Posterior cingulate gyrus (tissue), 11 donors: ENCODE data around the gene DCAF4L1.

Source experiments
- DNase-seq, 10 donors: peaks; one replicate each; pipeline versions ENCODE4 v3.0.0 to v3.0.0-alpha.2; 2020 to 2021; ENCODE audit warnings: mixed read lengths in 3 of 10
- intact Hi-C: fragments of 100-400 bp; cut with DNase I; formaldehyde crosslinking; loops from one replicate; pipeline ENCODE4 v1.15.1; 2023

The DCAF4L1 gene, protein sequence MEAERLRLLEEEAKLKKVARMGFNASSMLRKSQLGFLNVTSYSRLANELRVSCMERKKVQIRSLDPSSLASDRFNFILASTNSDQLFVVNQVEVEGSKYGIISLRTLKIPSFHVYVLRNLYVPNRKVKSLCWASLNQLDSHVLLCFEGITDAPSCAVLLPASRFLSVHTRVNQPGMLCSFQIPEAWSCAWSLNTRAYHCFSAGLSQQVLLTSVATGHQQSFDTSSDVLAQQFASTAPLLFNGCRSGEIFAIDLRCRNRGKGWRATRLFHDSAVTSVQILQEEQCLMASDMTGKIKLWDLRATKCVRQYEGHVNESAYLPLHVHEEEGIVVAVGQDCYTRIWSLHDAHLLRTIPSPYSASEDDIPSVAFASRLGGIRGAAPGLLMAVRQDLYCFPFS

DNA sequence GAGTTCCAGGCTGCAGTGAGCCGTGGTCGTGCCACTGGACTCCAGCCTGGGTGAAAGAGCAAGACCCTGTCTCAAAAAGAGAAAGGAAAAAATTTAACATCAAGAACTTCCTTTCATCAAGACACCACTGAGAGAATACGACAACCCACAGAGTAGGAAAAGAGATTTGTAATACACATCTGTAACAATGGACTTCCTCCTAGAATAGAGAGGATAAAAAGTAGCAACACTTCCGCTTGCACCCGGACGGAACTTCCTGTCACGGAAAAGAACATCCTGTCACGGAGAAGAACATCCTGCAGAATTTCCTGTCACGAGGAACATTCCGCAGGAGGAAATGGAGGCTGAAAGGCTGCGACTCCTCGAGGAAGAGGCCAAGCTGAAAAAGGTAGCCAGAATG is at the start of gene DCAF4L1:
TSS of gene DCAF4L1 (plus strand) at position 301 of the 400 bp plus-strand sequence. CDS start at position 338, 37 bp downstream.
- DNase-seq, result no peak
- intact Hi-C loops, result no loop called here

DNA sequence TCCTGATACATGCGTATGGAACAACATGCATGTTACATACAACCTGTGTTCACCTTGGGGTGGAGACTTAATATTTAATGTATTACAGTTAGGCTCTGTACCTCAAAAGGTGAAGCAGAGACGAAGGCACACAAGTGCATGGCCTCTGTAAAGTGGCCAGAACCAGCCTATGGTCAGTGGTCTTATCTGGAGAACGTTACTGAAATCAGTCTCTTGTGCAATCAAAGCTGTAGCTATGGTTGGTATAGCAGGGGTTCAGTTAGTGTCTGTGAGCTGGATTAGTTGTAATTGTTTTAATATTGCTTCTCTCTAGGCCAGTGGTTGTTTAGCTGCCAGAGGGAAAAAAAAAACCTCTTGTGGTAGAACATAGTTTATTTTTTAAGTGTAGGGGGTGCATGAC is 48.6 kb upstream of the DCAF4L1 start:
- DNase-seq, result no peak
- intact Hi-C loops, result no loop called here

DNA sequence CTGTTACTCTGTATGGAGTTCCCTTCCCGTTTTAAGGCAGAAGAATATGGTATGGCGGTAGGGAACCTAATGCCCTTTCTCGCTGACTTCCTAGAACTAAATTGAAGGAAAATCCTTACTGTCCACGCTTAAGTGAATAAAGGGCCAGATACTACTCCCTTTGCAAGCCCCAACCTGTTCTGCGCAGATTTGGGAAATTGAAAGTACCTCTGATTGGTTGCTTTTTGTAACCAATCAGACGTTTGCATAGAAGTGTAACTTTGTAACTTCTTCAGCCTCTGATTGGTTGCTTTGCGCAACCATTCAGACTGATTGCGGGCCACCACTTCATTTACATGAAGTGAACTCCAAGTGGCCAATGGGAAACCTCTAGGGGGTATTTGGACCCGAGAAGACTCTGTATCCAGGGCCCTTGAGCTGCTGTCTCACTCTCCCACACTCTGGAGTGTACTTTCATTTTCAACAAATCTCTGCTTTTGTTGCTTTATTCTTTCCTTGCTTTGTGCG is 47.5 kb upstream of the DCAF4L1 start:
- intact Hi-C loops, result no loop called here
- no peak for DNase-seq

DNA sequence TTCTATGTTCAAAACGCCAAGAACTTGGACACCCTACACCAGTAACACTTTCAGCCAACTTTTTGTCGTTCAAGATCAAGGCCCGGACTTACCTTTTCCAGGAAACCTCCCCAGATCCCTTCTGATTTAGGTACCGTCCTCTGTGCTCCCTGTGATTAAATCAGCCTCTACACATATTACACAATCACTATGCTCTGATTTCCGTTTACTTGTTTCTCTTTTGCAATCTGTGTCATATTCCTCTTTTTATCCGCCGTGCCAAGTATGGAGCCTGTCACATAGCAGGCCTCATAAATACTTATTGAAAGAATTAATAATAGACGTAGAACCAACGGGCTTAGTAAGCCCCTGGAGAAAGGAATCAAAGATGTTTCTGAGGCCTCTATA is 47.0 kb upstream of the DCAF4L1 start:
- DNase-seq, result no peak
- intact Hi-C loops, result no loop called here

DNA sequence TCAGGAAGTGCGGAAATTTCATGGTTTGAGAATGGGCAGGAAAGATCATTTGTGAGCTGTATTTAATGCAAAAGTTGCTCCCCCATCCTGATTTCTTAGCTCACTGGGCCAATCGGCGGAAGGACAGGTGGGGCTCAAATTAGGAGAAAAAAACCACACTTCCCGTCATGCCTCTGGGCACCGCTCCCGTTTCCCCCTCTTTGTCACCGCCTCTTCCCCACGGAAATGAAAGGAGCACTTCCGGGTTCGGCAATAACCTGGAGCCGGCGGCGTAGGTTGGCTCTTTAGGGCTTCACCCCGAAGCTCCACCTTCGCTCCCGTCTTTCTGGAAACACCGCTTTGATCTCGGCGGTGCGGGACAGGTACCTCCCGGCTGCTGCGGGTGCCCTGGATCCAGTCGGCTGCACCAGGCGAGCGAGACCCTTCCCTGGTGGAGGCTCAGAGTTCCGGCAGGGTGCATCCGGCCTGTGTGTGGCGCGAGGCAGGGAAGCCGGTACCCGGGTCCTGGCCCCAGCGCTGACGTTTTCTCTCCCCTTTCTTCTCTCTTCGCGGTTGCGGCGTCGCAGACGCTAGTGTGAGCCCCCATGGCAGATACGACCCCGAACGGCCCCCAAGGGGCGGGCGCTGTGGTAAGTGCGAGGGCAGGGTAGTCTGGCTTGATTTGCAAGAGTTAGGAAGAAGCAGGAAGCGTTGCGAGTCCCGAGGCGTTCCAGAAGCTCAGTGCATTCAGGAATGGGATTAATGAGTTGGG is 46.5 kb upstream of the DCAF4L1 start, which contains the start of gene TMEM33:
TSS of gene TMEM33 (plus strand) at position 529 of the 751 bp plus-strand sequence. CDS start at position 585, 56 bp downstream.
- intact Hi-C loops, result loop anchor here (1.0 kb wide), 1 partner anchor 55 kb away; the partner anchor contains the start of gene SLC30A9
- peak; percentile 79 to 98 (median 90) for DNase-seq

DNA sequence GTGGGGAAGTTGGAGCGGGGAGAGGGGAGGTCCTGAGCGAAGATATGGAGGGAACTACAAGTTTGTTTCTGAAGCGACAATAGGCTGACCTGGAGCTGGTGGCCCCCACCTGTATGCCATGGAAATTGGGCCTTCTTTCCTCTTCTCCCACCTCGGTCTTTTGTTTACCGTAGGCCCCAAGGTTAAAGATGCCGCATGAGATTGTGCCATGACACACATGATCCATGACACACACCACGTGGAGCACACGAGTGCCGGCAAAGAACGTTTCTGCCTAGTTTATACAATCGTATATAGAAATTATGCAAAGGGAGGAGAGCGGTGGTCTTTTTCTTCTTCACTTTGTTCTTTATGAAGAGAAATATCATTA is 45.9 kb upstream of the DCAF4L1 start:
- DNase-seq, result no peak
- intact Hi-C loops, result loop anchor here (1.0 kb wide), 1 partner anchor 55 kb away; the partner anchor contains the start of gene SLC30A9

DNA sequence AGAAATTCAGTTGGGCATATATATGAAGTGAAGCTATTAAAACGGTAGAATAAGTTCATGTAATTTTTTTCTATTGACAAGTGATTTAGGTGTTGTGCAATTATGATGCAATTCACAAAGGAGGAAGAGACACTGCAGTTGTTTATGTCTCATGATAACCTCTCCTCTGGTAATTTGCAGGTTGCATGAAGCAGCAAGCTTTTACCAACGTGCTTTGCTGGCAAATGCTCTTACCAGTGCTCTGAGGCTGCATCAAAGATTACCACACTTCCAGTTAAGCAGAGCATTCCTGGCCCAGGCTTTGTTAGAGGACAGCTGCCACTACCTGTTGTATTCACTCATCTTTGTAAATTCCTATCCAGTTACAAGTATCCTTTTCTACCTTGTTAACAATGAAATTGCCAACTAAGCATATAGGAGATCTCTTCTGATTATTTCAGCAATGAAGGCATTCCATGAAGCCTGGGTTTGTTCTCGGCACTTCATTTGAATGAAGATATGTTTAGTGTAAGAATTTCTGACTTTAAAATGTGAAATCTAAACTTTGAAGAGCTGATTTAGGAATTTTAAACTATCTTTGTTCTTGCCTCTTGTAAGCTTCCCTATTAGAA is 42.4 kb upstream of the DCAF4L1 start:
- intact Hi-C loops, result no loop called here
- DNase-seq, result no peak

DNA sequence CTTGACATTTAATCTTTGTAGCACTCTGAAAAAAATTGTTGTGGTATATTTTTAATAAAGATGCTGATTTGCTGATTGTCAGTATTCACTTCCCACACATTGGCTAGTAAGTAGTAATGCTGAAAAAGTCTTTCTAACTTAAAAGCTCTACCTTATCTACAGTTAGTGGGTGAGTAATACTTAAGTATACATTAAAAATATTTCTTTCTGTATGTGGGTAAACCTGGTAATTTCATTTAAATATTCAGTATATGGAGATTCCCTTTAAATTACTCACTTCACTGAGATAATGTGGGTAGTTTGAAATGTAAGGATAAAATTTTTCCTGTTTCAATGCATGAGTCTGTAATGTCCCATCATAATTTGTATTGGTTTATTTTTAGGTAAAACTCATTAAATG is 40.7 kb upstream of the DCAF4L1 start:
- DNase-seq, result no peak
- intact Hi-C loops, result no loop called here

DNA sequence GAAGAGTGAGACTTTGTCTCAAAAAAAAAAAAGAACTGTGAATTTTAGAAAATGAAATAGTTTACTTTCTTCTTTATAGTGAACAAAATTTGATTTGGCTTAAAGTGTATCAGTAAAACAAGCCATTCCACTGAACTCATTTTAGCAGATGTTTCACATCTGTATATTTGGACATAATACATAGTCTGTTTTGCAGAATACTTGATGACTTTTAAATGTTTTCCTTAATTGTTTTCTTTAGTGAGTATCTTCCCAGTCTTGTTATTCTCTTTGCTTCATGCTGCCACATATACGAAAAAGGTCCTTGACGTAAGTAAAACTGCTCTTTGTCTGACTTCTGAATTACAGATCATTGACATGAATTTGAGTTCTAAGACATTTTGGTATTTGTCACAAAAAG is 38.0 kb upstream of the DCAF4L1 start:
- intact Hi-C loops, result no loop called here
- no peak for DNase-seq

DNA sequence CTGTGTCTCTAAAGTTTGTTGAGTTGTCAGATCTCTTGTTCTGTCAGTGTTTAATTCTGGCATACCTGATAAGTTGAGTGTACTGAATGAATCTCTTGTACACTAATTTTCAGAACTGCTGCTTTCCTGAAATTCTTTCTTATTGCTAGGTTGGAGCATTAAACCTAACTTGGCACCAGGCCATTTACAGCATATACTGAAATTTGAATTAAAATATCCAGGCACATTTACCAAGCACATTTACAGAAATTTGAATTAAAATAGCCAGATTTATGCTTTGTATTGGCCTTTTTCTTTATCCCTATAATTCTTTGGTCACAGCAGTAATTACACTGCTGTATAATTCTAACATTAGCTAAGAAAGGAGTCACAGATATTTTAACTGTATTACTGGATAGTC is 37.5 kb upstream of the DCAF4L1 start:
- no peak for DNase-seq
- intact Hi-C loops, result no loop called here

DNA sequence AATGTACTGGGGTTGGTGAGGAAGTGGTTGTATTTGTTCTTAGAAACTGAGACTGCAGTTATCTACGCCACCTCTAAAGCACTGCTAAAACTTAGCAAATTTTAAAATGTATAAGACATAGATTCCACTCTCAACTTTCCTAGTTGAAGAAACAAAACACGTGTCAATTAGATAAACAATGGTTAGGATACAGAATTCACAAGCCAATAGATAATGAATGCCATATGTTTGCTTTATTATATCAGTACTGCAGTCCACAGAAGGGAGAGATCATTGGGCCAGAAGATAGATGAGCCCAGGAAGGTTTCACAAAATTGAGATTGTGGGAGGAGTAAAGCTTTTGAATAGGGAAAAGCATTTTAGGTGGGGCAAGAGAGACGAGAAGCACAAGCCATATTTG is 32.0 kb upstream of the DCAF4L1 start:
- intact Hi-C loops, result no loop called here
- DNase-seq, result no peak

DNA sequence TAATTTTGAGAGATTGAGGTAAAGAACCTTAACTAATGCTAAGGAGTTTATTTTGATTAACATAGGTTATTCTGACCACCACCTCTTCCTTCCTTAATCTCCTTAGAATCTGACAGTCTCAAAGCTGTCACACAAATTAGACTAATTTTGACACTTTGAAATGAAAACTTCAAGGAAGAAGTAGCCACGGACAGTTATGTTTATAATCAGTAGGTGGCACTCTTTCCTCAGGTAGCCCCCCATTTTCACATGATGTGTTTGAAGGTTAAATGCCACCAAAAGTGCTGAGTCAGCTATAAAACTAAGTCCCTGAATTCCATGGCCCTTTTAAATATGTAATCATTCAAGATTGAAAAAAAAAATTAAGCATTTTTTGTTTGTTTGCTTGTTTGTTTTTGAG is 23.9 kb upstream of the DCAF4L1 start:
- DNase-seq, result no peak
- intact Hi-C loops, result no loop called here

DNA sequence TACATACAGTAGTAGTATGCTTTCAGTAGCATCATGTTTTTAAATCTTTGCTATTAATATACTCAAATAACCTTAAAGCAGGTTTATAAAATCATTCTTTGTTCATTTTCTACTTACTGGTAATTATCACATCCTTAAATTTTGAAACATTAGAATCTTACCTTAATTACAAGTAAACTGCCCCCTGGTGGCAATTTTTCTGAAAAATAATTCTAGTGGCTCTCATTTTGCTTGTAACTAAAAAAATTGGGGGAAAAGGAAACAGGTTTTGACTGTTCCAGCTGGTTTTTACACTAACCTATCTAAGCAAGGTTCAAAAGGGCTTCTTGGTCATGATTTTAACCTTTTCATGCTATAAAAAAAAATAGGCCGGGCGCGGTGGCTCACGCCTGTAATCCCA is 18.5 kb upstream of the DCAF4L1 start:
- intact Hi-C loops, result no loop called here
- DNase-seq, result no peak

DNA sequence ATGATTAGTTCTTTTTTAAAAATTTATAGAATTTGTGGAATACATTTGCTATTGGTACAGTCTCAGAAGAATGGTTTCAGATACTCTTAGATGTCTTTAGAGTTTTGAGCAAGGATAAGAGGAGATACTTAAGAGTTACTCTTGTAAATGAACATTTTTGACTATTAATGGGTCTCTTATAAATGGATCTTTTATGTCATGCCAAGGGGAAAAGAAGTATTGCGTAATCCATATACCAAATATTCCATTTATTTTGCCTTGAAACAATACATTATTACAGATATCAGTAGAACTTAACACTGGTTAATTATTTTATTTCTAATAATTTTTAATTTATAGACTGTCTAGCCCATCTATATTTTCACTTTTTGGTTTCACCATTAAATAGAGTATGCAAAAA is 17.2 kb upstream of the DCAF4L1 start:
- DNase-seq, result no peak
- intact Hi-C loops, result no loop called here

DNA sequence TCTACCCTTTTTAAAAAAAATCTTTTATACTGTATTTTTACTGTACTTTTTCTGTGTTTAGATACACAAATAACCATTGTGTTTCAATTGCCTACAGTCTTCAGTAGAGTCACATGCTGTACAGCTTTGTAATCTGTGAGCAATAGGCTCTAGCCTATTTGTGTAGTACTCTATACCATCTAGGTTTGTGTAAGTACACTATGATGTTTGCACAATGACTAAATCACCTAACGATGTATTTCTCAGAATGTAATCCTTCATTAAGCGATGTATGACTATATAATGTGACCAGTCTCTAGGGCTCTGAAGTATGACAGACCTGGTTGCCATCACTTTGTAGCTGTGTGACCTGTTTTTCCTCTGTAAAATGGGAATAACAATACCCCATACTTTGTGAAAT is 14.2 kb upstream of the DCAF4L1 start:
- DNase-seq, result no peak
- intact Hi-C loops, result no loop called here

DNA sequence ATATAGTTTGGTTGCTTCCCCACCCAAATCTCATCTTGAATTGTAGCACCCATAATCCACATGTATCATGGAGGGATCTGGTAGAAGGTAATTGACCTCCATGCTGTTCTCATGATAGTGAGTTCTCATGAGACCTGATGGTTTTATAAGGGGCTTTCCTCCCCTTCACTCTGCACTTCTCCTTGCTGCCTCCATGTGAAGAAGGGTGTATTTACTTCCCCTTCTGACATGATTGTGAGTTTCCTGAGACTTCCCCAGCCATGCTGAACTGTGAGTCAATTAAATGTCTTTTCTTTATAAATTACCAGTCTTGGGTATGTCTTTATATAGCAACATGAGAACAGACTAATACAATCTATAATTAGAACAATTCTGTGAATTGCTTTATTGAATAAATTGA is 11.9 kb upstream of the DCAF4L1 start:
- no peak for DNase-seq
- intact Hi-C loops, result no loop called here

DNA sequence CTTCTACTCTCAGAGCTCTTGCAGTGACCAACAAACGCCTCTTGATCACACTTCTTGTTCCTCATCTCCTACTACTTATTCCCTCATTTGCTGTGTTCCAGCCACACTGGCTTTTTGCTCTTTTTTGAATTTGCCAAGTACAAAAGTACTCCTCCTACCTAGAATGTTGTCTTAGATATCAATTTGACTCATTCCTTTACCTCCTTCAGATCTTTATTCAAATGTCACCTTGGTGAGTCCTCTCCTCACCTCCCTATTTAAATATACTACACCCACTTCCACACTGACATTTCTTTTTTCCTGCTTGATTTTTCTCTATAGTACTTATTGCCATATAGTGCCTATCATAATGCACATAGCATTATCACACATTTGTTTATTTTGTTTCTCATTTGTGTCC is 6.2 kb upstream of the DCAF4L1 start:
- no peak for DNase-seq
- intact Hi-C loops, result no loop called here

DNA sequence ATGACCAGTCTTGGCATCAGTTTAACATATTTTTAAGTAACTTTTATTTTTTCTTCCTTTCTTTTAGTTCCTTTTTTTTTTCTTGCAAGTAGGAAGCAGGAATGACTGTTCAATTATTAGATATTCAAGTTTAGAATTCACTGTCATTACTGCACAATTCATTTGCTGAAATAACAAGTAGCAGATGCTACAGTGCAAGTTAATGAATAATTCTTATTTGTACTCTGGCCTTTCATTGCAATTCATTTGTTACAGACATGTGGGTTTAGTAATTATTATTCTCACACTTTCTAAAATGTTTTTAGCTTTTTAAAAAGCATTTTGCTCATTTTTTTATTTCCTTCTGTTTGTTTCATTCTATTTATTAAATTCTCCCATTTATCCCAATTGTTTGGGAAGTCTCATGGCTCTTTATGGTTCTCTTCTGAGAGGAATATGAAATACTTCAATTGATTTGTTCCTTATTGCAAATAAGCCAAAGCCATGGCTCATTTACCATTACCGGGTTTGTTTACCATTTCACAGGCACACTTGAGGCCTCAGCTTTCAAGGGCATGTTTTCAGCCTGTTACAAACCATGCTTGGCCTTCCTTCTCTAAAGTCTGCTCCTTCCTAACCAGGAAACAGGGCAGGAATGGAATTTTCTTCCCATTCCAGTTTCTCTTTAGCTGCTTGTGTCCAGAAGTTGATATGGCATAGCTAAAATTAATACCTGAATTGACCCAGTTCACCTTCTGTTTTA is 4.6 kb upstream of the DCAF4L1 start:
- DNase-seq, result no peak
- intact Hi-C loops, result no loop called here

DNA sequence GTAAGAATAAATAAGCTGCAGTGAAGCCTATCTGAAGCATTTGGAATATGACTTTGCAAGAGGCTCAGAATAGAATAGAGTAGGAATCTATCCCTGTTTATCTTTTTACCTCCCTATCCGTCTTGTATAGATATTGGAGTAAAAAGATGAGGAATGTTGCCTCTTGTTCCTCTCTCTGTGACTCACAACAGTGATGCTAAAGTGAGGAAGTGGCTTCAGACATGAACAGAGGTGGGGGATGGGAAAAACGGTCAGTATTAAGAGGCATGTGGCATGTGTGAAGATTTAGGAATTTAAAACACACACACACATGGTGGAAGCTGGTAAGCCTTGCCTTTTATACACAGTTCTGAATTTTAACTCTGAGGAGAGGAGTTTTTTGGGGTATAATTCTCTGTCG is 3.8 kb upstream of the DCAF4L1 start:
- intact Hi-C loops, result no loop called here
- no peak for DNase-seq

DNA sequence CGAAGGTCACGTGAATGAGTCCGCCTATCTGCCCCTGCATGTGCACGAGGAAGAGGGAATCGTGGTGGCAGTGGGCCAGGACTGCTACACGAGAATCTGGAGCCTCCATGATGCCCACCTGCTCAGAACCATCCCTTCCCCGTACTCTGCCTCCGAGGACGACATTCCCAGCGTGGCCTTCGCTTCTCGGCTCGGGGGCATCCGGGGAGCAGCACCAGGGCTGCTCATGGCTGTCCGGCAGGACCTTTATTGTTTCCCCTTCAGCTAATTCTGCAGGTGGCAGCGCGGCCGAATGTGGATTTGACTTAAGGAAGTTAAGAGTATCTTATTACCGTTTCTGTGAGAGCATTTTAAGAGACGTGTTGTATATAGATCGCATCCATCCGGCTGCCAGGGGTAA is 1.2 kb downstream of the DCAF4L1 start:
- intact Hi-C loops, result no loop called here
- DNase-seq, result peak in 1 of 10 donors; percentile 70

DNA sequence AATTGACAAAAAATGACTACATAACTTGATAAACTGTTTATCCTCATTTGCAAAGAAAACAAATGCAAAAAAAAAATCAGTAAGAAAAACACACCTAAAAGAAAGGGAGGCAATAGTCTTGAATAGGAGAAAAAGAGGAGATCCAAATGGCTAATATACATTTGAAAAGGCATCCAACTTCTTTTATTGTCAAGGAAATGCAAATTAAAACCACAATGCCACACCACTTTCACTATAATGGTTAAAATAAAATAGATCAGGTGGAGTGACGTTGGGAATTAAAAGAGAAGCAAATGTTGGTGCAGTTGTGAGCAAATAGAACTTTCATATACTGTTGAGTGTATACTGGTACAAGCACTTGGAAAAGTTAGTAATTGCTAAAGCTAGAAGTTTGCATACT is 3.6 kb downstream of the DCAF4L1 start:
- no peak for DNase-seq
- intact Hi-C loops, result no loop called here
